H1 (cell line): ENCODE results near the gene TIGIT.

Experiments used
- CHD2 ChIP-seq: IDR thresholded peaks from 2 replicates; pipeline ENCODE4 v1.6.1; 2012; ENCODE audit warnings: low read length, improper control_type of control experiment
- RAD21 ChIP-seq, 2 experiments: IDR thresholded peaks in 1 of 2; conservative IDR thresholded peaks in 1 of 2; 2 replicates each; pipeline ENCODE4 v1.6.1; 2011; ENCODE audit warnings: low read depth in 2 of 2, low read length in 2 of 2, improper control_type of control experiment in 1 of 2, inconsistent platforms in 1 of 2, mild to moderate bottlenecking in 1 of 2, moderate library complexity in 1 of 2
- TF ChIP-seq, protein P1 (sequence below), 3 experiments: IDR thresholded peaks; 1 replicate in 2 of 3; 2 replicates in 1 of 3; pipeline versions ENCODE4 v1.5.1 to v1.6.1; 2011; ENCODE audit warnings: low read length in 3 of 3, mild to moderate bottlenecking in 3 of 3, inconsistent platforms in 2 of 3, low read depth in 1 of 3, moderate library complexity in 1 of 3; ENCODE audit not compliant: insufficient read depth in 1 of 3; ENCODE audit errors: control extremely low read depth in 1 of 3

DNA sequence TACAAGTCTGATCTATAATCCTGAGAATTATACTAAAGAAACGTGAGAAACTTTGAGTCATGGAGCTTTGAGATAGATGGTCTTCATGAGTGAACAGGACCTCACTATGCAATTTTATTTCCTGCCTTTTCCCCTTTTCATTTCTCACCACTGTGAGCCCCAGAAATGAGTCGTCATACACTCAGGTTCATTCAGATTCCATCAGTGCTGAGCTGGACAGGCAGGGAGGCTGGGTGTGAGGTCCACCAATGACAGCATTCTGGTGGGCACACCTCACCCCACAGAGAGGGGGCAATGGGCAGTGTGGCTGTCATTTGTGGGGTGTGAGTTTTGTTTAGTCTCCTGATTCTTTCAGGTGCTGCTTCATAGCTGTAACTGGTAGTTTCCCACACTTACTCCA, 16.9 kb downstream of the TIGIT start:
- TF ChIP-seq, protein P1, sequence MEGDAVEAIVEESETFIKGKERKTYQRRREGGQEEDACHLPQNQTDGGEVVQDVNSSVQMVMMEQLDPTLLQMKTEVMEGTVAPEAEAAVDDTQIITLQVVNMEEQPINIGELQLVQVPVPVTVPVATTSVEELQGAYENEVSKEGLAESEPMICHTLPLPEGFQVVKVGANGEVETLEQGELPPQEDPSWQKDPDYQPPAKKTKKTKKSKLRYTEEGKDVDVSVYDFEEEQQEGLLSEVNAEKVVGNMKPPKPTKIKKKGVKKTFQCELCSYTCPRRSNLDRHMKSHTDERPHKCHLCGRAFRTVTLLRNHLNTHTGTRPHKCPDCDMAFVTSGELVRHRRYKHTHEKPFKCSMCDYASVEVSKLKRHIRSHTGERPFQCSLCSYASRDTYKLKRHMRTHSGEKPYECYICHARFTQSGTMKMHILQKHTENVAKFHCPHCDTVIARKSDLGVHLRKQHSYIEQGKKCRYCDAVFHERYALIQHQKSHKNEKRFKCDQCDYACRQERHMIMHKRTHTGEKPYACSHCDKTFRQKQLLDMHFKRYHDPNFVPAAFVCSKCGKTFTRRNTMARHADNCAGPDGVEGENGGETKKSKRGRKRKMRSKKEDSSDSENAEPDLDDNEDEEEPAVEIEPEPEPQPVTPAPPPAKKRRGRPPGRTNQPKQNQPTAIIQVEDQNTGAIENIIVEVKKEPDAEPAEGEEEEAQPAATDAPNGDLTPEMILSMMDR (IDR thresholded peaks at IDR 0.05; ENCODE audit: control extremely low read depth in 1 of 3, insufficient read depth in 1 of 3, low read depth in 1 of 3, low read length in 3 of 3) = no peak
- no peak for TF ChIP-seq RAD21 (IDR thresholded peaks at IDR 0.05 in 1 of 2, conservative IDR thresholded peaks at IDR 0.05 in 1 of 2; ENCODE audit: low read depth in 2 of 2, low read length in 2 of 2)
- no peak for TF ChIP-seq CHD2
